WTC11 (cell line): Measurements from ENCODE around the gene LENG1. TPM values are rescaled to one million over a fixed set of nuclear protein-coding genes. Genes with fewer than 3 reads are reported as not detected.
A peak's percentile ranks its signal among the peaks of the same experiment; 100 is the strongest.

Experiments used
- ATAC-seq: fragments of 200-7000 bp; cut with Tn5 transposase; 2 replicates; pipeline ENCODE4 v1.10.0; 2021; ENCODE audit warnings: mild to moderate bottlenecking, moderate library complexity
- CTCF ChIA-PET: fragments of 300-600 bp; sonication (Branson Sonifier 250); formaldehyde crosslinking; loops from one replicate; lab custom pipeline; 2021; ENCODE audit warnings: antibody characterized with exemption; lab: Charles Lee
- POLR2A ChIA-PET: fragments of 350-600 bp; sonication (Branson Sonifier 250); formaldehyde crosslinking; loops from one replicate; lab custom pipeline; 2021; ENCODE audit warnings: antibody characterized with exemption; lab: Charles Lee
- DNase-seq: peaks from one replicate; pipeline ENCODE4 v3.0.0; 2021; ENCODE audit warnings: low spot score
- H3K27ac Mint-ChIP-seq: 2 replicates; pipeline ENCODE4 v1.8.0; 2021; ENCODE audit warnings: mixed read lengths
- H3K27me3 Mint-ChIP-seq: 2 replicates; pipeline ENCODE4 v1.8.0; 2021; ENCODE audit warnings: low read depth, mild to moderate bottlenecking, moderate library complexity, mixed read lengths
- H3K36me3 Mint-ChIP-seq: 2 replicates; pipeline ENCODE4 v1.8.0; 2021; ENCODE audit warnings: mixed read lengths
- H3K4me1 Mint-ChIP-seq: 2 replicates; pipeline ENCODE4 v1.8.0; 2022; ENCODE audit warnings: mixed read lengths
- H3K4me3 Mint-ChIP-seq: 2 replicates; pipeline ENCODE4 v1.8.0; 2021; ENCODE audit warnings: mild to moderate bottlenecking, moderate library complexity, mixed read lengths
- H3K9me3 Mint-ChIP-seq: 2 replicates; pipeline ENCODE4 v1.8.0; 2021; ENCODE audit warnings: mixed read lengths
- CREM ChIP-seq: sonication (generic); formaldehyde crosslinking; IDR thresholded peaks from 2 replicates; pipeline ENCODE4 v1.8.1; 2022; ENCODE audit warnings: mild to moderate bottlenecking, missing genetic modification reagents, moderate library complexity
- FOXK1 ChIP-seq: sonication (generic); formaldehyde crosslinking; IDR thresholded peaks from 2 replicates; pipeline ENCODE4 v1.8.0; 2022; ENCODE audit warnings: mild to moderate bottlenecking, moderate library complexity, missing genetic modification reagents
- FOXP1 ChIP-seq: sonication (generic); formaldehyde crosslinking; IDR thresholded peaks from 2 replicates; pipeline ENCODE4 v1.8.0; 2022; ENCODE audit warnings: missing genetic modification reagents, mild to moderate bottlenecking, moderate library complexity, borderline replicate concordance
- GABPB1 ChIP-seq: sonication (generic); formaldehyde crosslinking; IDR thresholded peaks from 2 replicates; pipeline ENCODE4 v1.8.1; 2023; ENCODE audit warnings: mild to moderate bottlenecking, missing genetic modification reagents
- GRHL2 ChIP-seq: fragments of 250-450 bp; sonication (Bioruptor Pico); IDR thresholded peaks from 2 replicates; pipeline ENCODE4 v1.8.0; 2022; ENCODE audit warnings: mild to moderate bottlenecking, moderate library complexity; ENCODE audit not compliant: insufficient replicate concordance, severe bottlenecking
- HMGA2 ChIP-seq: fragments of 250-450 bp; sonication (Bioruptor Pico); IDR thresholded peaks from 2 replicates; pipeline ENCODE4 v1.4.0; 2021; ENCODE audit warnings: mild to moderate bottlenecking, moderate library complexity
- NR1H2 ChIP-seq: sonication (generic); formaldehyde crosslinking; IDR thresholded peaks from 2 replicates; pipeline ENCODE4 v1.9.0; 2021; ENCODE audit warnings: mild to moderate bottlenecking, moderate library complexity, missing genetic modification reagents
- NR3C1 ChIP-seq: sonication (generic); formaldehyde crosslinking; conservative IDR thresholded peaks from 2 replicates; pipeline ENCODE4 v1.8.1; 2023; ENCODE audit warnings: low read depth, mild to moderate bottlenecking, missing genetic modification reagents
- RORB ChIP-seq: fragments of 250-450 bp; sonication (Bioruptor Pico); IDR thresholded peaks from 2 replicates; pipeline ENCODE4 v1.9.0; 2021; ENCODE audit warnings: mild to moderate bottlenecking
- TEAD4 ChIP-seq: sonication (generic); formaldehyde crosslinking; IDR thresholded peaks from 2 replicates; pipeline ENCODE4 v1.8.0; 2022; ENCODE audit warnings: mild to moderate bottlenecking, missing genetic modification reagents
- ZNF121 ChIP-seq: sonication (generic); formaldehyde crosslinking; IDR thresholded peaks from 2 replicates; pipeline ENCODE4 v1.8.0; 2023; ENCODE audit warnings: missing genetic modification reagents
- ZNF416 ChIP-seq: fragments of 250-450 bp; sonication (Bioruptor Pico); IDR thresholded peaks from 2 replicates; pipeline ENCODE4 v1.9.0; 2021; ENCODE audit warnings: mild to moderate bottlenecking, inconsistent platforms
- ZNF423 ChIP-seq: fragments of 250-450 bp; sonication (Bioruptor Pico); IDR thresholded peaks from 2 replicates; pipeline ENCODE4 v2.1.2; 2022; ENCODE audit warnings: mild to moderate bottlenecking, moderate library complexity
- total RNA-seq: library from RNA; stranded (reverse); gene quantifications from 3 replicates; pipeline ENCODE4 v1.2.3, GENCODE V29; 2021
- TF ChIP-seq, protein P1 (sequence below): sonication (generic); formaldehyde crosslinking; IDR thresholded peaks from 2 replicates; pipeline ENCODE4 v1.8.0; 2023; ENCODE audit warnings: mild to moderate bottlenecking, missing genetic modification reagents
- TF ChIP-seq, protein P2 (sequence below): sonication (generic); formaldehyde crosslinking; IDR thresholded peaks from 2 replicates; pipeline ENCODE4 v1.8.1; 2022; ENCODE audit warnings: mild to moderate bottlenecking, moderate library complexity, missing genetic modification reagents
- TF ChIP-seq, protein P3 (sequence below): sonication (generic); formaldehyde crosslinking; IDR thresholded peaks from 2 replicates; pipeline ENCODE4 v1.8.0; 2022; ENCODE audit warnings: mild to moderate bottlenecking, missing genetic modification reagents
- TF ChIP-seq, protein P4 (sequence below): sonication (generic); formaldehyde crosslinking; IDR thresholded peaks from 2 replicates; pipeline ENCODE4 v1.8.1; 2022; ENCODE audit warnings: low read depth, missing genetic modification reagents, borderline replicate concordance
- TF ChIP-seq, protein P5 (sequence below): sonication (generic); formaldehyde crosslinking; IDR thresholded peaks from 2 replicates; pipeline ENCODE4 v1.8.0; 2022; ENCODE audit warnings: mild to moderate bottlenecking, missing genetic modification reagents
- TF ChIP-seq, protein P6 (sequence below): sonication (generic); formaldehyde crosslinking; IDR thresholded peaks from 2 replicates; pipeline ENCODE4 v1.8.1; 2023; ENCODE audit warnings: mild to moderate bottlenecking, missing genetic modification reagents
- TF ChIP-seq, protein P7 (sequence below): sonication (generic); formaldehyde crosslinking; IDR thresholded peaks from 2 replicates; pipeline ENCODE4 v1.8.1; 2023; ENCODE audit warnings: mild to moderate bottlenecking, missing genetic modification reagents

LENG1 gene
- total RNA-seq, 1 experiment from 2014 or later: 4.9 TPM

DNA sequence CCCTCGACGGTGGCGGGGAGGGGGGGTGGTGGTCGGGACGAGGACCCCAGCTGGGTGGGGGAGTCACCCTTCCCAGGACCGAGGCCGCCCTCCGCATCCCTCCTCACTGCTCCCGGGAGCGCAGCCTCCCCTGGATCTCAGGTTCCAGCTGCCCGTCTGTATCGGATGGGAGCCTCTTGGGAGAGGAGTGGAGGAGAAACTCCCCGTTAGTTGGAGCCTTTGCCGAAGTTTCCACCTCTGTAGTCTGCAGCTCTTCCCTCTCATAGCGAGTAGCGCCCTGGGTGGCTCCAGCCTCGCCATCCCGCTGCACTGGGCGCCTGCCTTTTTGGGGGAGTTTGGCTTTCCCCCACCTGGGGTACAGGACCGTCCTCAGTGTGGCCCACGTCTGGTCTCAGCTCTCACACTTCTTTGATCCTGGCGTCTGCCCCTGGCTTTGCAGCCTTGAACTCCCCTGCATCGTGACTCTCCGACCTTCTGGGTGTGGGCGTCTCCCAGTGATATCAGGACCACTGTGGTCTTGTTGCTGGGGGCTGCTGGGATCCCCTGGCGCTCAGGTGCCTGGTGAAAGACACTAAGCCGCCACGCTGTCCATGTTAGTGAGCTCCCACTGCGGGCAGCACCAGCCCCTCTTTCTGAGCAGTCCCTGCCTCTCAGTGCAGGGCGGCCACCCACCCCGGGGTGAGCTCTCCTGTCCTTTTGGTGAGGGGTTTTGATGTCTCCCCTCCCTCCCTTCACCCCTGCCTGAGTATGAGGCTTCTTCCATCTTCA is 20.8 kb downstream of the LENG1 start:
- no peak for ATAC-seq
- no peak for TF ChIP-seq ZNF416 (CRISPR knock-in tag)
- TF ChIP-seq, protein P1, sequence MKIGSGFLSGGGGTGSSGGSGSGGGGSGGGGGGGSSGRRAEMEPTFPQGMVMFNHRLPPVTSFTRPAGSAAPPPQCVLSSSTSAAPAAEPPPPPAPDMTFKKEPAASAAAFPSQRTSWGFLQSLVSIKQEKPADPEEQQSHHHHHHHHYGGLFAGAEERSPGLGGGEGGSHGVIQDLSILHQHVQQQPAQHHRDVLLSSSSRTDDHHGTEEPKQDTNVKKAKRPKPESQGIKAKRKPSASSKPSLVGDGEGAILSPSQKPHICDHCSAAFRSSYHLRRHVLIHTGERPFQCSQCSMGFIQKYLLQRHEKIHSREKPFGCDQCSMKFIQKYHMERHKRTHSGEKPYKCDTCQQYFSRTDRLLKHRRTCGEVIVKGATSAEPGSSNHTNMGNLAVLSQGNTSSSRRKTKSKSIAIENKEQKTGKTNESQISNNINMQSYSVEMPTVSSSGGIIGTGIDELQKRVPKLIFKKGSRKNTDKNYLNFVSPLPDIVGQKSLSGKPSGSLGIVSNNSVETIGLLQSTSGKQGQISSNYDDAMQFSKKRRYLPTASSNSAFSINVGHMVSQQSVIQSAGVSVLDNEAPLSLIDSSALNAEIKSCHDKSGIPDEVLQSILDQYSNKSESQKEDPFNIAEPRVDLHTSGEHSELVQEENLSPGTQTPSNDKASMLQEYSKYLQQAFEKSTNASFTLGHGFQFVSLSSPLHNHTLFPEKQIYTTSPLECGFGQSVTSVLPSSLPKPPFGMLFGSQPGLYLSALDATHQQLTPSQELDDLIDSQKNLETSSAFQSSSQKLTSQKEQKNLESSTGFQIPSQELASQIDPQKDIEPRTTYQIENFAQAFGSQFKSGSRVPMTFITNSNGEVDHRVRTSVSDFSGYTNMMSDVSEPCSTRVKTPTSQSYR: no peak
- no peak for TF ChIP-seq GABPB1 (CRISPR knock-in tag)
- TF ChIP-seq NR1H2 (CRISPR knock-in tag): no peak
- TF ChIP-seq, protein P2, sequence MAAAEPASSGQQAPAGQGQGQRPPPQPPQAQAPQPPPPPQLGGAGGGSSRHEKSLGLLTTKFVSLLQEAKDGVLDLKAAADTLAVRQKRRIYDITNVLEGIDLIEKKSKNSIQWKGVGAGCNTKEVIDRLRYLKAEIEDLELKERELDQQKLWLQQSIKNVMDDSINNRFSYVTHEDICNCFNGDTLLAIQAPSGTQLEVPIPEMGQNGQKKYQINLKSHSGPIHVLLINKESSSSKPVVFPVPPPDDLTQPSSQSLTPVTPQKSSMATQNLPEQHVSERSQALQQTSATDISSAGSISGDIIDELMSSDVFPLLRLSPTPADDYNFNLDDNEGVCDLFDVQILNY: no peak
- no peak for TF ChIP-seq FOXP1 (CRISPR knock-in tag)
- TF ChIP-seq GRHL2 (CRISPR knock-in tag): no peak
- TF ChIP-seq RORB (CRISPR knock-in tag): no peak
- ChIA-PET CTCF (interaction anchor here (1.3 kb wide), 1 partner anchor 51 kb away, joined by 4 read pairs; the partner anchor contains the start of gene MBOAT7), POLR2A (no interaction called here)
- Mint-ChIP-seq H3K4me1 (peaks cover 35% of the 10 kb centered on the region), H3K27ac (peak overlapping the region; percentile 87), H3K27me3 (no peaks in the 10 kb centered on the region), H3K9me3 (no peaks in the 10 kb centered on the region), H3K36me3 (peaks cover 19% of the 10 kb centered on the region), H3K4me3 (peak overlapping the region; percentile 89)
- no peak for DNase-seq

DNA sequence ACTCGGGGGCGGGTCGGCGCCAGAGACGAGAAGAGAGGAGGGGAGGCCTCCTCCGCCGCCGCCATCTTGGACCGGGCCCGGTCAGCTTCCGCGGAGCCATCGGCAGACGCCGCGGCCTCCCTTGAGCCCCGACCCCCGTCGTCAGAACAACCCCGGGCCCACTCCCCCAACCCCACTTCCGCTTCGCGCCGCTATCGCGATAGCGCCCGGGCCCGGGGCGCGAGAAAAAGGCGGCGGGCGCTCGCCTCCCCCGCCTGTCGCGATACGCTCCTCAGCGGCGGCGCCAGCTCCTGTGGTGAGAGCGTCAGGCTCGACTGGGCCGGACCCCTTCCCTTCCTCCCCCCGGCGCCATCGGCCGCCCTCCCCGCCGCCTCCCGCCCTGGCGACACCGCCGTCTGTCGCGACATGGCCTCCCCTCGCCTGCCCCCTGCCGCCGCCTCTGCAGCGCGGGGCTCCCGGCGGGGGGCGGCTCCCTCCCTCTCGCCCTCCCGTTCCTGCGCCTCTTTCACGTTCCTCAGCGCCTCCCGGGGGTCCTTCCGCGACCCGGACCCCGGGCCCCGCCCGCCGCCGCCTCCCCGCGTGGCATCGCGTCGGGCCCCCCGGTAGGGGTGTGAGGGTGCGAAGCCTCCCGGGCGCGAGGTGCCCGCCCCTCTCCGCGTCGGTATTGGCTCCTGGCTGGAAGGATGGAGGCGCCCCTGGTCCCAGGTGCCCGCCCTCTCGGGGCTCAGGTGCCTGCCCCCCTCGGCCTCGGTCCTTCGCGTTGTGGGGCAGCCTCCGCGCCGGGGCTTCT is 21.6 kb downstream of the LENG1 start, which contains the start of gene CNOT3:
Gene CNOT3, plus strand, starts transcription at position 64 of the 790 bp plus-strand sequence. CDS start 5,217 bp downstream, outside the sequence.
- peak within 1 kb of the TSS; percentile 98 for H3K27ac Mint-ChIP-seq
- no peaks in the 10 kb centered on the region for H3K9me3 Mint-ChIP-seq
- ATAC-seq: no peak
- ChIA-PET CTCF (interaction anchor here (1.0 to 2.7 kb wide), 20 partner anchors 14 to 617 kb away, joined by 3 to 19 read pairs (median 6); partner anchors contain the start of genes MBOAT7, MYADM, PRPF31 and TFPT), POLR2A (interaction anchor here (0.8 to 2.8 kb wide), 7 partner anchors 12 to 270 kb away, joined by 3 to 23 read pairs (median 6); partner anchors contain the start of genes LENG1, MYADM, PRPF31 and TFPT)
- H3K4me3 Mint-ChIP-seq: peak within 1 kb of the TSS; percentile 92
- no peak for DNase-seq
- H3K27me3 Mint-ChIP-seq: no peaks in the 10 kb centered on the region
- H3K4me1 Mint-ChIP-seq: peaks cover 35% of the 10 kb centered on the region
- peaks cover 11% of the 10 kb centered on the region for H3K36me3 Mint-ChIP-seq
- TF ChIP-seq, protein P3, sequence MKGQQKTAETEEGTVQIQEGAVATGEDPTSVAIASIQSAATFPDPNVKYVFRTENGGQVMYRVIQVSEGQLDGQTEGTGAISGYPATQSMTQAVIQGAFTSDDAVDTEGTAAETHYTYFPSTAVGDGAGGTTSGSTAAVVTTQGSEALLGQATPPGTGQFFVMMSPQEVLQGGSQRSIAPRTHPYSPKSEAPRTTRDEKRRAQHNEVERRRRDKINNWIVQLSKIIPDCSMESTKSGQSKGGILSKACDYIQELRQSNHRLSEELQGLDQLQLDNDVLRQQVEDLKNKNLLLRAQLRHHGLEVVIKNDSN (CRISPR knock-in tag): no peak
- TF ChIP-seq, protein P4, sequence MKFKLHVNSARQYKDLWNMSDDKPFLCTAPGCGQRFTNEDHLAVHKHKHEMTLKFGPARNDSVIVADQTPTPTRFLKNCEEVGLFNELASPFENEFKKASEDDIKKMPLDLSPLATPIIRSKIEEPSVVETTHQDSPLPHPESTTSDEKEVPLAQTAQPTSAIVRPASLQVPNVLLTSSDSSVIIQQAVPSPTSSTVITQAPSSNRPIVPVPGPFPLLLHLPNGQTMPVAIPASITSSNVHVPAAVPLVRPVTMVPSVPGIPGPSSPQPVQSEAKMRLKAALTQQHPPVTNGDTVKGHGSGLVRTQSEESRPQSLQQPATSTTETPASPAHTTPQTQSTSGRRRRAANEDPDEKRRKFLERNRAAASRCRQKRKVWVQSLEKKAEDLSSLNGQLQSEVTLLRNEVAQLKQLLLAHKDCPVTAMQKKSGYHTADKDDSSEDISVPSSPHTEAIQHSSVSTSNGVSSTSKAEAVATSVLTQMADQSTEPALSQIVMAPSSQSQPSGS (CRISPR knock-in tag): no peak
- TF ChIP-seq ZNF423: peak; percentile 55; the same call in 1 of the 2 replicates
- TF ChIP-seq, protein P5, sequence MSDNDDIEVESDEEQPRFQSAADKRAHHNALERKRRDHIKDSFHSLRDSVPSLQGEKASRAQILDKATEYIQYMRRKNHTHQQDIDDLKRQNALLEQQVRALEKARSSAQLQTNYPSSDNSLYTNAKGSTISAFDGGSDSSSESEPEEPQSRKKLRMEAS (CRISPR knock-in tag): 0 out of 2 replicates have a peak, but pooled peaks have one; percentile 30
- TF ChIP-seq, protein P6, sequence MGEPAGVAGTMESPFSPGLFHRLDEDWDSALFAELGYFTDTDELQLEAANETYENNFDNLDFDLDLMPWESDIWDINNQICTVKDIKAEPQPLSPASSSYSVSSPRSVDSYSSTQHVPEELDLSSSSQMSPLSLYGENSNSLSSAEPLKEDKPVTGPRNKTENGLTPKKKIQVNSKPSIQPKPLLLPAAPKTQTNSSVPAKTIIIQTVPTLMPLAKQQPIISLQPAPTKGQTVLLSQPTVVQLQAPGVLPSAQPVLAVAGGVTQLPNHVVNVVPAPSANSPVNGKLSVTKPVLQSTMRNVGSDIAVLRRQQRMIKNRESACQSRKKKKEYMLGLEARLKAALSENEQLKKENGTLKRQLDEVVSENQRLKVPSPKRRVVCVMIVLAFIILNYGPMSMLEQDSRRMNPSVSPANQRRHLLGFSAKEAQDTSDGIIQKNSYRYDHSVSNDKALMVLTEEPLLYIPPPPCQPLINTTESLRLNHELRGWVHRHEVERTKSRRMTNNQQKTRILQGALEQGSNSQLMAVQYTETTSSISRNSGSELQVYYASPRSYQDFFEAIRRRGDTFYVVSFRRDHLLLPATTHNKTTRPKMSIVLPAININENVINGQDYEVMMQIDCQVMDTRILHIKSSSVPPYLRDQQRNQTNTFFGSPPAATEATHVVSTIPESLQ (CRISPR knock-in tag): no peak
- no peak for TF ChIP-seq TEAD4 (CRISPR knock-in tag)
- no peak for TF ChIP-seq FOXK1 (CRISPR knock-in tag)
- TF ChIP-seq, protein P7, sequence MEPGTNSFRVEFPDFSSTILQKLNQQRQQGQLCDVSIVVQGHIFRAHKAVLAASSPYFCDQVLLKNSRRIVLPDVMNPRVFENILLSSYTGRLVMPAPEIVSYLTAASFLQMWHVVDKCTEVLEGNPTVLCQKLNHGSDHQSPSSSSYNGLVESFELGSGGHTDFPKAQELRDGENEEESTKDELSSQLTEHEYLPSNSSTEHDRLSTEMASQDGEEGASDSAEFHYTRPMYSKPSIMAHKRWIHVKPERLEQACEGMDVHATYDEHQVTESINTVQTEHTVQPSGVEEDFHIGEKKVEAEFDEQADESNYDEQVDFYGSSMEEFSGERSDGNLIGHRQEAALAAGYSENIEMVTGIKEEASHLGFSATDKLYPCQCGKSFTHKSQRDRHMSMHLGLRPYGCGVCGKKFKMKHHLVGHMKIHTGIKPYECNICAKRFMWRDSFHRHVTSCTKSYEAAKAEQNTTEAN (CRISPR knock-in tag): 0 out of 2 replicates have a peak, but pooled peaks have one; percentile 7
- TF ChIP-seq CREM (CRISPR knock-in tag): 0 out of 2 replicates have a peak, but pooled peaks have one; percentile 29
- no peak for TF ChIP-seq HMGA2 (CRISPR knock-in tag)
- no peak for TF ChIP-seq NR3C1 (CRISPR knock-in tag)
- no peak for TF ChIP-seq RORB (CRISPR knock-in tag)
- no peak for TF ChIP-seq ZNF121
